Right hindlimb (tissue), 1 donor: ENCODE measurements around the gene FAM184B.
"Not testable (repeated sequence)": the region's sequence is repeated elsewhere in the genome, so short reads cannot be mapped to it uniquely, and the experiment has no call there.

Experiments used
- DNase-seq: peaks from one replicate; pipeline ENCODE4 v3.0.0-alpha.2; 2018

FAM184B gene

GRCh38 chr4:17680559-17681280, 100.7 kb downstream of the FAM184B start:
- DNase-seq = no peak

GRCh38 chr4:17670423-17670822, 111.0 kb downstream of the FAM184B start:
- DNase-seq = no peak

- no peak for DNase-seq
These were observed 113.7 kb downstream of the FAM184B start for GRCh38 chr4:17667653-17668201.

GRCh38 chr4:17667253-17667652, 114.2 kb downstream of the FAM184B start:
- no peak for DNase-seq

GRCh38 chr4:17665852-17666251, 115.6 kb downstream of the FAM184B start:
- no peak for DNase-seq

GRCh38 chr4:17665346-17665745, 116.1 kb downstream of the FAM184B start:
- DNase-seq = no peak

GRCh38 chr4:17664755-17665154, 116.7 kb downstream of the FAM184B start:
- no peak for DNase-seq

- no peak for DNase-seq
These were observed 118.7 kb downstream of the FAM184B start for GRCh38 chr4:17662694-17663093.

GRCh38 chr4:17659196-17659595, 122.2 kb downstream of the FAM184B start:
- not testable (repeated sequence) for DNase-seq

GRCh38 chr4:17657849-17658248, 123.6 kb downstream of the FAM184B start:
- no peak for DNase-seq

- no peak for DNase-seq
These were observed 124.3 kb downstream of the FAM184B start for GRCh38 chr4:17657090-17657489.

GRCh38 chr4:17654701-17655100, 126.7 kb downstream of the FAM184B start:
- no peak for DNase-seq

GRCh38 chr4:17650406-17650805, 131.0 kb downstream of the FAM184B start:
- no peak for DNase-seq

- no peak for DNase-seq
These were observed 133.5 kb downstream of the FAM184B start for GRCh38 chr4:17647927-17648326.

- no peak for DNase-seq
These were observed 134.1 kb downstream of the FAM184B start for GRCh38 chr4:17647176-17647806.

GRCh38 chr4:17646693-17647092, 134.7 kb downstream of the FAM184B start:
- no peak for DNase-seq

- no peak for DNase-seq
These were observed 139.0 kb downstream of the FAM184B start for GRCh38 chr4:17642398-17642783.

GRCh38 chr4:17639136-17639535, 142.3 kb downstream of the FAM184B start:
- DNase-seq = no peak

- DNase-seq = peak; percentile 76
These were observed 144.5 kb downstream of the FAM184B start for GRCh38 chr4:17636696-17637622.

GRCh38 chr4:17636341-17636695, 145.1 kb downstream of the FAM184B start:
- DNase-seq = no peak

GRCh38 chr4:17635056-17635455, 146.4 kb downstream of the FAM184B start:
- no peak for DNase-seq

GRCh38 chr4:17633600-17633999, 147.8 kb downstream of the FAM184B start:
- DNase-seq = no peak

GRCh38 chr4:17630228-17630627, 151.2 kb downstream of the FAM184B start:
- no peak for DNase-seq
